PC-3 (cell line): ENCODE data around the gene NCS1. TPM values are rescaled to one million over a fixed set of nuclear protein-coding genes. Genes with fewer than 3 reads are reported as not detected.

ENCODE experiments used
- ATAC-seq: fragments of 200-7000 bp; cut with Tn5 transposase; 2 replicates; pipeline ENCODE4 v1.9.1; 2020; ENCODE audit warnings: mild to moderate bottlenecking, moderate library complexity
- BruUV-seq: library from RNA; stranded (reverse); fragments of 400-500 nt; replicated peaks from 2 replicates; lab custom pipeline; 2021; lab: Mats Ljungman, UMichigan
- CTCF ChIA-PET: fragments of 300-600 bp; sonication (Branson Sonifier 250); formaldehyde crosslinking; loops from one replicate; lab custom pipeline; 2022; ENCODE audit warnings: antibody characterized with exemption; lab: Charles Lee
- POLR2A ChIA-PET: fragments of 300-600 bp; sonication (Branson Sonifier 250); formaldehyde crosslinking; loops from one replicate; lab custom pipeline; 2022; ENCODE audit warnings: antibody characterized with exemption; ENCODE audit not compliant: unreplicated experiment; lab: Charles Lee
- DNase-seq: peaks from one replicate; pipeline ENCODE4 v3.0.0-alpha.2; 2015
- H2AFZ ChIP-seq: fragments of 300-600 bp; sonication (generic); 2 replicates; pipeline ENCODE4 v1.6.0; 2016; ENCODE audit warnings: antibody characterized with exemption, low read length
- H3F3A ChIP-seq: fragments of 300-600 bp; sonication (generic); one replicate; pipeline ENCODE4 v1.6.0; 2017; ENCODE audit warnings: antibody characterized with exemption, low read length, control low read depth, mild to moderate bottlenecking; ENCODE audit not compliant: unreplicated experiment
- H3K27ac ChIP-seq: fragments of 300-600 bp; sonication (generic); 2 replicates; pipeline ENCODE4 v1.5.1; 2016; ENCODE audit warnings: mild to moderate bottlenecking, low read length
- H3K27me3 ChIP-seq: fragments of 300-600 bp; sonication (generic); 2 replicates; pipeline ENCODE4 v1.6.1; 2016; ENCODE audit warnings: low read length, mixed read lengths
- H3K36me3 ChIP-seq: fragments of 300-600 bp; sonication (generic); 2 replicates; pipeline ENCODE4 v1.6.1; 2016; ENCODE audit warnings: low read depth, mixed run types, low read length, mixed read lengths
- H3K4me1 ChIP-seq: fragments of 300-600 bp; sonication (generic); 2 replicates; pipeline ENCODE4 v1.5.1; 2016; ENCODE audit warnings: low read length; ENCODE audit not compliant: insufficient read depth
- H3K4me2 ChIP-seq: fragments of 300-600 bp; sonication (generic); 2 replicates; pipeline ENCODE4 v1.6.0; 2016; ENCODE audit warnings: low read length
- H3K4me3 ChIP-seq: fragments of 300-600 bp; sonication (generic); 2 replicates; pipeline ENCODE4 v1.5.1; 2016; ENCODE audit warnings: mild to moderate bottlenecking, low read length, mixed read lengths
- H3K79me2 ChIP-seq: fragments of 300-600 bp; sonication (generic); 2 replicates; pipeline ENCODE4 v1.6.1; 2017; ENCODE audit warnings: low read length, mixed read lengths
- H3K9ac ChIP-seq: fragments of 300-600 bp; sonication (generic); 2 replicates; pipeline ENCODE4 v1.6.0; 2016; ENCODE audit warnings: mild to moderate bottlenecking, low read length
- H3K9me2 ChIP-seq: fragments of 300-600 bp; sonication (generic); replicated peaks from 2 replicates; pipeline ENCODE4 v1.6.1; 2016; ENCODE audit warnings: mixed run types, low read length, mixed read lengths
- H3K9me3 ChIP-seq: fragments of 300-600 bp; sonication (generic); 2 replicates; pipeline ENCODE4 v1.6.1; 2016; ENCODE audit warnings: low read length, mixed read lengths
- H4K20me1 ChIP-seq: fragments of 300-600 bp; sonication (generic); 2 replicates; pipeline ENCODE4 v1.6.1; 2016; ENCODE audit warnings: low read length, mixed read lengths
- CTCF ChIP-seq: fragments of 300-600 bp; sonication (generic); conservative IDR thresholded peaks from 2 replicates; pipeline ENCODE4 v1.5.1; 2017; ENCODE audit warnings: antibody characterized with exemption, low read depth, mild to moderate bottlenecking, low read length
- EZH2 ChIP-seq: fragments of 300-600 bp; sonication (generic); IDR thresholded peaks from one replicate; pipeline ENCODE4 v1.6.1; 2017; ENCODE audit warnings: antibody characterized with exemption, mild to moderate bottlenecking, low read length; ENCODE audit not compliant: unreplicated experiment
- EZH2phosphoT487 ChIP-seq: fragments of 300-600 bp; sonication (generic); IDR thresholded peaks from 2 replicates; pipeline ENCODE4 v1.6.1; 2018; ENCODE audit warnings: mild to moderate bottlenecking, antibody characterized with exemption, low read length, borderline replicate concordance
- intact Hi-C: fragments of 100-400 bp; cut with micrococcal nuclease; formaldehyde crosslinking; loops from 2 replicates; pipeline ENCODE4 v1.9.0; 2023
- total RNA-seq: library from RNA; depleted of rRNA; stranded (reverse); fragments of >200 nt; gene quantifications from 2 replicates; pipeline ENCODE4 v1.2.3, GENCODE V29; 2014

The NCS1 gene
- total RNA-seq, 1 experiment from 2014 or later: 14.0 TPM

GRCh38 chr9:130204341-130204740 is 32.1 kb downstream of the NCS1 start:
- ChIA-PET CTCF (no interaction called here), POLR2A (no interaction called here)
- BruUV-seq: no TSS peak
- H4K20me1 ChIP-seq: no peaks in the 10 kb centered on the region; the same call in 1 of the 2 replicates
- H3K4me3 ChIP-seq: no peak overlapping the region
- H2AFZ ChIP-seq: no peak overlapping the region
- DNase-seq: no peak
- no peaks in the 10 kb centered on the region for H3K36me3 ChIP-seq
- H3K27me3 ChIP-seq: no peaks in the 10 kb centered on the region
- H3K4me1 ChIP-seq: no peaks in the 10 kb centered on the region
- intact Hi-C loops: no loop called here
- H3K4me2 ChIP-seq: no peak overlapping the region
- no peaks in the 10 kb centered on the region for H3K9me2 ChIP-seq
- TF ChIP-seq EZH2 (no peak), CTCF (no peak), EZH2phosphoT487 (no peak)
- no peaks in the 10 kb centered on the region for H3K79me2 ChIP-seq
- H3K27ac ChIP-seq: no peak overlapping the region
- ATAC-seq: no peak
- no peak overlapping the region for H3K9ac ChIP-seq
- H3K9me3 ChIP-seq: no peaks in the 10 kb centered on the region
- H3F3A ChIP-seq: no peaks in the 10 kb centered on the region

- H3F3A ChIP-seq: no peaks in the 10 kb centered on the region
- H4K20me1 ChIP-seq: no peaks in the 10 kb centered on the region; the same call in 1 of the 2 replicates
- H3K36me3 ChIP-seq: no peaks in the 10 kb centered on the region
- ChIA-PET CTCF (no interaction called here), POLR2A (no interaction called here)
- H3K9me2 ChIP-seq: no peaks in the 10 kb centered on the region
- intact Hi-C loops: no loop called here
- TF ChIP-seq EZH2: no peak
- no peak for TF ChIP-seq EZH2phosphoT487
- TF ChIP-seq CTCF: no peak
- H3K9me3 ChIP-seq: no peaks in the 10 kb centered on the region
- H3K4me2 ChIP-seq: no peak overlapping the region
- H3K27ac ChIP-seq: no peak overlapping the region
- no peaks in the 10 kb centered on the region for H3K27me3 ChIP-seq
- no peaks in the 10 kb centered on the region for H3K4me1 ChIP-seq
- DNase-seq (no peak), ATAC-seq (no peak)
- no TSS peak for BruUV-seq
- H3K9ac ChIP-seq: no peak overlapping the region
- H2AFZ ChIP-seq: no peak overlapping the region
- no peak overlapping the region for H3K4me3 ChIP-seq
- H3K79me2 ChIP-seq: no peaks in the 10 kb centered on the region
Observed at GRCh38 chr9:130204959-130205358, 32.8 kb downstream of the NCS1 start.

DNA sequence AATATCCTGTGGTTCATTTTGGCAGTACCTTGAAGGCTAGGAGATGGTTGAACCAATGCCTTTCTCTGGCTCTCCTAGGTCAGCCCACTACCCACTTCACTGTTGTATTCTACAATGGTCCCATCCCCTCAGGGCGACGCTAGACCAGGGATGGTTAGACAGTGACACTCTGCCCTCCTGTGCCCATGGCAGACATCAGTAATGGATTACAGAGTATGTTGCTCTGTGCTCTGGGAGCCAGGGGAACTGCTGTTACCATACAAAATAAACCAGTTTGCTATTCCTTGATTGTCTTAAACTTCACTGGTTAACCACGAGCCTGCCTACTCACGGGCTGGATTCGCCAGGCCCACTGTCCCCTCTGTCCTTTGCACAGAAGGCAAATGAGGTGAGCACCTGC is 33.7 kb downstream of the NCS1 start:
- ATAC-seq: no peak
- Histone ChIP-seq H3K9me3 (no peaks in the 10 kb centered on the region), H3K36me3 (no peaks in the 10 kb centered on the region), H3K27me3 (no peaks in the 10 kb centered on the region), H2AFZ (no peak overlapping the region), H3K9ac (no peak overlapping the region), H3K27ac (no peak overlapping the region), H3K4me1 (no peaks in the 10 kb centered on the region), H3K79me2 (no peaks in the 10 kb centered on the region), H3K4me2 (no peak overlapping the region), H3K9me2 (no peaks in the 10 kb centered on the region), H3F3A (no peaks in the 10 kb centered on the region), H4K20me1 (no peaks in the 10 kb centered on the region), H3K4me3 (no peak overlapping the region)
- no peak for DNase-seq
- CTCF ChIA-PET: no interaction called here
- no TSS peak for BruUV-seq
- intact Hi-C loops: no loop called here
- TF ChIP-seq CTCF: no peak
- POLR2A ChIA-PET: no interaction called here
